ENCODE results near the gene CDRT4.

Gene CDRT4

GRCh38 chr17:15393414-15393813 is 74.0 kb downstream of the CDRT4 start:
- no peak for DNase-seq (ENCODE audit: low spot score)

DNA sequence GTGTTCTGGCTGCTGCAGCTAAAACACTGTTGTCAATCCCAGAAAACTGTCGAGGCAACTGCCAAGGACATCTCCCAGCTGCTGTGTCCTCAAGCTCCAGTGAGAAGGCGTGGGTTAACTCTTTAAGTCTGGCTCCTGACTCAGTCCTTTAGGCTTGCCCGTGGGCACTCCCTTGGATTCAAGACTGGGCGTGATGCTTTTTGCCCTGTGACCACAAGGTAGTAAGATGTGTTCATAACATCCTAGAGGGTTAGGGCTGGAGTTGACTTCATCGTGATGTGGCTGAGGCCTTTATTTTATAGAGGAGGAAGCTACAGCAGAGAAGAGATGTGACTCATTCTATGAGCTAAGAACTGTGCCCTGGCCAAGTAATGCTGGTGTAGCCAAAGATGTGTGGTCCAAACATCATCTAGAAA is 75.1 kb downstream of the CDRT4 start:
- DNase-seq (ENCODE audit: low spot score), result peak; percentile 85

GRCh38 chr17:15388356-15389041 is 78.9 kb downstream of the CDRT4 start:
- no peak for DNase-seq (ENCODE audit: low spot score)

DNA sequence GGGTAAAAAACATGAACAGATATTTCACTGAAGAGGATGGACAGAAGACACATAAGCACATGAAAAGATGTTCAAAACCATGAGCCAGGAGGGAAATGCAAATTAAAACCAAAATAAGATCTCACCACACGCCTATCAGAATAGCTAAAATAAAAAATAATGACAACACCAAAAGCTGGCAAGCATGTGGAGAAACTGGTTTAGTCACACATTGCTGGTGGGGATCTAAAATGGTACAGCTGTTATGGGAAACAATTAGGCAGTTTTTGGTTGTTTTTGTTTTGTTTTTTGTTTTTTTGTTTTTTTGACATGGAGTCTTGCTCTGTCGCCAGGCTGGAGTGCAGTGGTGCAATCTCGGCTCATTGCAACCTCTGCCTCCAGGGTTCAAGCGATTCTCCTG is 81.3 kb downstream of the CDRT4 start:
- no peak for DNase-seq (ENCODE audit: low spot score)
